Activated CD8-positive, alpha-beta T cell treated with anti-CD3 and anti-CD28 coated beads for 36 hours (primary cell): Measurements from ENCODE around the gene GPR26. TPM values are rescaled to one million over a fixed set of nuclear protein-coding genes. Genes with fewer than 3 reads are reported as not detected.

Experiments
- ATAC-seq: fragments of 200-7000 bp; cut with Tn5 transposase; one replicate; pipeline ENCODE4 v1.10.0; 2021; ENCODE audit warnings: mild to moderate bottlenecking, moderate library complexity
- CTCF ChIA-PET: fragments of 350-600 bp; sonication (Branson Sonifier 250); formaldehyde crosslinking; loops from one replicate; lab custom pipeline; 2021; ENCODE audit warnings: antibody characterized with exemption; lab: Charles Lee
- POLR2A ChIA-PET: fragments of 350-600 bp; sonication (Branson Sonifier 250); formaldehyde crosslinking; loops from one replicate; lab custom pipeline; 2021; ENCODE audit warnings: antibody characterized with exemption; lab: Charles Lee
- DNase-seq: peaks from one replicate; pipeline ENCODE4 v3.0.0-alpha.2; 2020
- H3K27ac Mint-ChIP-seq: one replicate; pipeline ENCODE4 v1.8.0; 2021; ENCODE audit warnings: mild to moderate bottlenecking, mixed read lengths
- H3K27me3 Mint-ChIP-seq: one replicate; pipeline ENCODE4 v1.8.0; 2021; ENCODE audit warnings: mixed read lengths
- H3K36me3 Mint-ChIP-seq: one replicate; pipeline ENCODE4 v1.8.0; 2021; ENCODE audit warnings: low read depth, mixed read lengths
- H3K4me1 Mint-ChIP-seq: one replicate; pipeline ENCODE4 v1.8.0; 2021; ENCODE audit warnings: low read depth, mixed read lengths
- H3K4me3 Mint-ChIP-seq: one replicate; pipeline ENCODE4 v1.8.0; 2021; ENCODE audit warnings: mild to moderate bottlenecking, moderate library complexity, mixed read lengths
- H3K9me3 Mint-ChIP-seq: one replicate; pipeline ENCODE4 v1.8.0; 2021; ENCODE audit warnings: mixed read lengths
- CTCF ChIP-seq: fragments of 200-600 bp; IDR thresholded peaks from one replicate; pipeline ENCODE4 v1.8.0; 2022; ENCODE audit warnings: antibody characterized with exemption, mild to moderate bottlenecking
- intact Hi-C: fragments of 100-400 bp; cut with micrococcal nuclease; formaldehyde crosslinking; loops from one replicate; pipeline ENCODE4 v1.10.0; 2022
- total RNA-seq, 2 experiments: library from RNA; stranded (reverse); gene quantifications; one replicate each; pipeline ENCODE4 v1.2.3, GENCODE V29; 2021

Gene GPR26
- total RNA-seq, 2 experiments from 2014 or later: not detected

GRCh38 chr10:123715546-123715945 lies 49.4 kb downstream of the GPR26 start:
- DNase-seq: no peak
- Mint-ChIP-seq H3K27ac (no peak overlapping the region), H3K9me3 (peaks cover 3% of the 10 kb centered on the region), H3K36me3 (no peaks in the 10 kb centered on the region), H3K4me1 (no peaks in the 10 kb centered on the region), H3K4me3 (no peak overlapping the region), H3K27me3 (peaks cover 3% of the 10 kb centered on the region)
- no peak for ATAC-seq
- intact Hi-C loops: no loop called here
- CTCF ChIA-PET: no interaction called here
- no peak for TF ChIP-seq CTCF
- POLR2A ChIA-PET: no interaction called here

GRCh38 chr10:123717336-123717735 lies 51.2 kb downstream of the GPR26 start:
- ChIA-PET CTCF (interaction anchor here (1.3 kb wide), 1 partner anchor 29 kb away, joined by 3 read pairs; no protein-coding TSS in a partner anchor), POLR2A (interaction anchor here (1.2 kb wide), 1 partner anchor 9 kb away, joined by 4 read pairs; no protein-coding TSS in a partner anchor)
- ATAC-seq (no peak), DNase-seq (no peak)
- no peaks in the 10 kb centered on the region for H3K4me1 Mint-ChIP-seq
- intact Hi-C loops: no loop called here
- peaks cover 4% of the 10 kb centered on the region for H3K27me3 Mint-ChIP-seq
- peaks cover 3% of the 10 kb centered on the region for H3K9me3 Mint-ChIP-seq
- H3K4me3 Mint-ChIP-seq: no peak overlapping the region
- no peak for TF ChIP-seq CTCF
- H3K27ac Mint-ChIP-seq: no peak overlapping the region
- no peaks in the 10 kb centered on the region for H3K36me3 Mint-ChIP-seq

GRCh38 chr10:123718544-123719060 lies 52.4 kb downstream of the GPR26 start:
- Mint-ChIP-seq H3K36me3 (no peaks in the 10 kb centered on the region), H3K27ac (no peak overlapping the region), H3K9me3 (peaks cover 3% of the 10 kb centered on the region), H3K4me1 (no peaks in the 10 kb centered on the region), H3K4me3 (no peak overlapping the region), H3K27me3 (peaks cover 4% of the 10 kb centered on the region)
- ChIA-PET CTCF (interaction anchor here (1.3 to 1.5 kb wide), 3 partner anchors 15 to 145 kb away, joined by 3 read pairs; no protein-coding TSS in a partner anchor), POLR2A (no interaction called here)
- intact Hi-C loops: no loop called here
- no peak for TF ChIP-seq CTCF
- DNase-seq (no peak), ATAC-seq (no peak)

GRCh38 chr10:123720536-123720935 lies 54.4 kb downstream of the GPR26 start:
- Mint-ChIP-seq H3K27ac (no peak overlapping the region), H3K9me3 (peaks cover 3% of the 10 kb centered on the region), H3K36me3 (no peaks in the 10 kb centered on the region), H3K4me3 (no peak overlapping the region), H3K27me3 (peaks cover 4% of the 10 kb centered on the region), H3K4me1 (no peaks in the 10 kb centered on the region)
- DNase-seq (no peak), ATAC-seq (no peak)
- intact Hi-C loops: no loop called here
- TF ChIP-seq CTCF: no peak
- POLR2A ChIA-PET: no interaction called here
- CTCF ChIA-PET: no interaction called here

GRCh38 chr10:123721441-123722049 lies 55.4 kb downstream of the GPR26 start:
- CTCF ChIA-PET: no interaction called here
- Mint-ChIP-seq H3K9me3 (peaks cover 3% of the 10 kb centered on the region), H3K36me3 (no peaks in the 10 kb centered on the region), H3K4me3 (no peak overlapping the region), H3K4me1 (no peaks in the 10 kb centered on the region), H3K27ac (no peak overlapping the region), H3K27me3 (peaks cover 2% of the 10 kb centered on the region)
- DNase-seq (no peak), ATAC-seq (no peak)
- no peak for TF ChIP-seq CTCF
- intact Hi-C loops: no loop called here
- POLR2A ChIA-PET: no interaction called here
